CD4-positive, alpha-beta T cell (primary cell): ENCODE data around the gene SLC37A2. TPM values are rescaled to one million over a fixed set of nuclear protein-coding genes. Genes with fewer than 3 reads are reported as not detected.

ENCODE experiments used
- ATAC-seq: fragments of 200-7000 bp; cut with Tn5 transposase; one replicate; pipeline ENCODE4 v1.10.0; 2022; ENCODE audit warnings: mild to moderate bottlenecking; ENCODE audit not compliant: poor library complexity
- CTCF ChIA-PET: fragments of 350-600 bp; sonication (Branson Sonifier 250); formaldehyde crosslinking; loops from one replicate; lab custom pipeline; 2021; ENCODE audit warnings: antibody characterized with exemption, inconsistent platforms; lab: Charles Lee
- POLR2A ChIA-PET: fragments of 350-600 bp; sonication (Branson Sonifier 250); formaldehyde crosslinking; loops from one replicate; lab custom pipeline; 2021; ENCODE audit warnings: antibody characterized with exemption, inconsistent platforms; lab: Charles Lee
- DNase-seq, 14 experiments: peaks; one replicate each; pipeline ENCODE4 v3.0.0-alpha.2; 2013 to 2020; ENCODE audit warnings: mixed read lengths in 2 of 14
- H3K27ac ChIP-seq, 2 donors: one replicate each; pipeline versions ENCODE4 v1.5.1 to v1.7.0; 2013; ENCODE audit warnings: low read length in 2 of 2, low read depth in 1 of 2, mild to moderate bottlenecking in 1 of 2
- H3K27me3 ChIP-seq, 2 experiments: 1 replicate in 1 of 2; 2 replicates in 1 of 2; pipeline versions ENCODE4 v1.6.1 to v1.7.0; 2013; ENCODE audit warnings: low read length in 2 of 2, control low read depth in 1 of 2, mild to moderate bottlenecking in 1 of 2, moderate library complexity in 1 of 2; ENCODE audit not compliant: insufficient read depth in 2 of 2, control insufficient read depth in 1 of 2
- H3K36me3 ChIP-seq: one replicate; pipeline ENCODE4 v1.6.1; 2013; ENCODE audit warnings: low read length, control low read depth; ENCODE audit not compliant: insufficient read depth
- H3K4me1 ChIP-seq: one replicate; pipeline ENCODE4 v1.6.1; 2013; ENCODE audit warnings: low read length, control low read depth; ENCODE audit not compliant: insufficient read depth
- H3K4me3 ChIP-seq: one replicate; pipeline ENCODE4 v1.5.1; 2013; ENCODE audit warnings: mild to moderate bottlenecking, low read length, moderate library complexity
- H3K9me3 ChIP-seq, 2 experiments: 1 replicate in 1 of 2; 2 replicates in 1 of 2; pipeline versions ENCODE4 v1.6.1 to v1.7.0; 2013; ENCODE audit warnings: low read length in 2 of 2, mild to moderate bottlenecking in 2 of 2, control low read depth in 1 of 2, moderate library complexity in 1 of 2; ENCODE audit not compliant: control insufficient read depth in 1 of 2, insufficient read depth in 1 of 2
- H3K27ac Mint-ChIP-seq: one replicate; pipeline ENCODE4 v1.8.0; 2020; ENCODE audit warnings: mixed read lengths
- H3K27me3 Mint-ChIP-seq: one replicate; pipeline ENCODE4 v1.8.0; 2021; ENCODE audit warnings: mixed read lengths
- H3K36me3 Mint-ChIP-seq: one replicate; pipeline ENCODE4 v1.8.0; 2021; ENCODE audit warnings: low read depth, mixed read lengths
- H3K4me1 Mint-ChIP-seq: one replicate; pipeline ENCODE4 v1.8.0; 2021; ENCODE audit warnings: low read depth, mixed read lengths
- H3K4me3 Mint-ChIP-seq: one replicate; pipeline ENCODE4 v1.8.0; 2020; ENCODE audit warnings: mild to moderate bottlenecking, mixed read lengths
- H3K9me3 Mint-ChIP-seq: one replicate; pipeline ENCODE4 v1.8.0; 2020; ENCODE audit warnings: mixed read lengths
- intact Hi-C, 2 experiments: fragments of 100-400 bp; cut with DNase I in 1 of 2; cut with micrococcal nuclease in 1 of 2; formaldehyde crosslinking; loops; one replicate each; pipeline versions ENCODE4 v1.15.1 to v1.9.0; 2023 to 2025; cut with DNase I, micrococcal nuclease
- total RNA-seq, 174 experiments: library from RNA in 2 of 174; stranded (reverse) in 2 of 174; gene quantifications; one replicate each; pipeline ENCODE4 v1.2.3 and lab custom pipeline; 2021 to 2026
- TF ChIP-seq, protein P1 (sequence below): fragments of 200-600 bp; IDR thresholded peaks from one replicate; pipeline ENCODE4 v1.8.0; 2022; ENCODE audit warnings: antibody characterized with exemption, mild to moderate bottlenecking

The SLC37A2 gene
- total RNA-seq, 2 experiments from 2014 or later: 0.25 to 0.34 TPM

DNA sequence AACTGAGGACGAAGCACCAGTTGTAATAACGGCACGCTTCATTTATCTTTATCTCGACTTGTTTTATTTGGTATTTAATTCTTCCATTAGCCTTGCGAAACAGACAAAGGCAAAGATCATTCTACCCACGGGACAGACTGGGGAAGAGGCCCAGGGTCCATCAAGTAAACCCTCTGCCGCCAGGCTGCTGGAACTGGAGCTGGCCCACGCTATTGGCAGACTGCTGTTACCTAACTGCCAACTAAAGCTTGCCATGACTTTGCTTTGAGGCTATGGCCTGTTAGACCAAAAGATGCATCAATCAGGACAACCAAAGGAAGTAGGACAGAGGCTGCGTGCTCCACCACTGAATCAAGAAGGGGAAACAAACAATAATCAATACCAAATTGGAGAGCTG, 49.1 kb downstream of the SLC37A2 start:
- H3K4me3 ChIP-seq: peak overlapping the region; percentile 90
- no peaks in the 10 kb centered on the region for H3K36me3 ChIP-seq
- H3K4me3 Mint-ChIP-seq: peak overlapping the region; percentile 97
- H3K4me1 ChIP-seq: peaks cover 16% of the 10 kb centered on the region
- intact Hi-C loops: loop anchor here in 1 of 2 experiments (5.0 to 10.0 kb wide), 8 partner anchors 235 to 785 kb away; partner anchors contain the start of genes CHEK1, EI24, SIAE and SPA17
- H3K27ac Mint-ChIP-seq: peak overlapping the region; percentile 84
- H3K27me3 ChIP-seq: no peaks in the 10 kb centered on the region
- ChIA-PET CTCF (interaction anchor here (1.5 to 2.1 kb wide), 2 partner anchors 12 to 236 kb away, joined by 4 to 6 read pairs; no protein-coding TSS in a partner anchor), POLR2A (interaction anchor here (0.7 to 3.1 kb wide), 13 partner anchors 9 to 775 kb away, joined by 3 to 18 read pairs (median 5); partner anchors contain the start of genes CCDC15, HYLS1, MSANTD2 and STT3A)
- H3K9me3 ChIP-seq: peaks cover 0 to 4% of the 10 kb centered on the region in 2 experiments
- ATAC-seq (no peak), DNase-seq (no peak)
- H3K27ac ChIP-seq: peak overlapping the region; percentile 29 to 77
- peaks cover 3% of the 10 kb centered on the region for H3K9me3 Mint-ChIP-seq
- H3K4me1 Mint-ChIP-seq: peaks cover 26% of the 10 kb centered on the region
- peaks cover 5% of the 10 kb centered on the region for H3K27me3 Mint-ChIP-seq
- TF ChIP-seq, protein P1, sequence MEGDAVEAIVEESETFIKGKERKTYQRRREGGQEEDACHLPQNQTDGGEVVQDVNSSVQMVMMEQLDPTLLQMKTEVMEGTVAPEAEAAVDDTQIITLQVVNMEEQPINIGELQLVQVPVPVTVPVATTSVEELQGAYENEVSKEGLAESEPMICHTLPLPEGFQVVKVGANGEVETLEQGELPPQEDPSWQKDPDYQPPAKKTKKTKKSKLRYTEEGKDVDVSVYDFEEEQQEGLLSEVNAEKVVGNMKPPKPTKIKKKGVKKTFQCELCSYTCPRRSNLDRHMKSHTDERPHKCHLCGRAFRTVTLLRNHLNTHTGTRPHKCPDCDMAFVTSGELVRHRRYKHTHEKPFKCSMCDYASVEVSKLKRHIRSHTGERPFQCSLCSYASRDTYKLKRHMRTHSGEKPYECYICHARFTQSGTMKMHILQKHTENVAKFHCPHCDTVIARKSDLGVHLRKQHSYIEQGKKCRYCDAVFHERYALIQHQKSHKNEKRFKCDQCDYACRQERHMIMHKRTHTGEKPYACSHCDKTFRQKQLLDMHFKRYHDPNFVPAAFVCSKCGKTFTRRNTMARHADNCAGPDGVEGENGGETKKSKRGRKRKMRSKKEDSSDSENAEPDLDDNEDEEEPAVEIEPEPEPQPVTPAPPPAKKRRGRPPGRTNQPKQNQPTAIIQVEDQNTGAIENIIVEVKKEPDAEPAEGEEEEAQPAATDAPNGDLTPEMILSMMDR: no peak
- peaks cover 5% of the 10 kb centered on the region for H3K36me3 Mint-ChIP-seq

DNA sequence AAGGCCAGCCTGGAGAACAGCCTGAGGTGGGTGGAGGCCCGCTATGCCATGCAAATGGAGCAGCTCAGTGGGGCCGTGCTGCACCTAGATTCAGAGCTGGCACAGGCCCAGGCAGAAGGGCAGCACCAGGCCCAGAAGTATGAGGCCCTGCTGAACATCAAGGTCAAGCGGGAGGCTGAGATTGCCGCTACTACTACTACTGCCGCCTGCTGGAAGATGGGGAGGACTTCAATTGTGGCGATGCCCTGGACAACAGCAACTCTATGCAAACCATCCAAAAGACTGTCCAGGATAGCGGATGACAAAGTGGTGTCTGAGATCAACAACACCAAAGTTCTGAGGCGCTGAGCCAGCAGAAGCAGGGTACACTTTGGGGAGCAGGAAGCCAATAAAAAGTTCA, 51.4 kb downstream of the SLC37A2 start:
- H3K9me3 ChIP-seq: peaks cover 0 to 4% of the 10 kb centered on the region in 2 experiments
- no peak overlapping the region for H3K27ac ChIP-seq
- Mint-ChIP-seq H3K36me3 (peaks cover 5% of the 10 kb centered on the region), H3K27me3 (peaks cover 24% of the 10 kb centered on the region), H3K4me1 (peaks cover 26% of the 10 kb centered on the region), H3K4me3 (no peak overlapping the region), H3K9me3 (peaks cover 3% of the 10 kb centered on the region), H3K27ac (no peak overlapping the region)
- peak in 2 of 14 experiments; percentile 9 to 18 for DNase-seq
- ChIA-PET CTCF (interaction anchor here (0.9 kb wide), 1 partner anchor 28 kb away, joined by 3 read pairs; no protein-coding TSS in a partner anchor), POLR2A (no interaction called here)
- no peak for ATAC-seq
- intact Hi-C loops: loop anchor here in 1 of 2 experiments (5.0 to 10.0 kb wide), 8 partner anchors 237 to 783 kb away; partner anchors contain the start of genes CHEK1, EI24, SIAE and SPA17
- TF ChIP-seq, protein P1: no peak
- H3K36me3 ChIP-seq: no peaks in the 10 kb centered on the region
- peaks cover 16% of the 10 kb centered on the region for H3K4me1 ChIP-seq
- no peak overlapping the region for H3K4me3 ChIP-seq
- peaks cover 4% of the 10 kb centered on the region in 2 experiments for H3K27me3 ChIP-seq

DNA sequence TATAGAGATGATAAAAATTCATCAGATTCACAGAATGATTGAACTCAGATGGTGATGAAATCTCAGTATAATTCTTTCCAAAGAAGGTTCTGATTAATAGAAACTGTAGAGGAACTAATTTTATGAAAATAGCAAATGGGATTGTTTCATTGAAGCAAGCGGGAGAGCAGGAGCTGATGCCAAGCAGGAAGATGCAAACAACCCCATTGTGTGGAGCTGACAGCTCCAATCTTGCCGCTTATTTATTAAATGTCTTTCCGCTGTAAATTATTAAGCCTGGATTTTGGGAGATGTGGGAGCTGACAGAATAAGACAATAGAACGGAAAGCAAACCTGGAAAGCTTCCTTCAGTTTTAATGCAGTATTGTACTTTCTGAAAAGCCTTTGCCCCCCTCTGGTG, 54.3 kb downstream of the SLC37A2 start:
- CTCF ChIA-PET: no interaction called here
- Histone ChIP-seq H3K9me3 (no peaks in the 10 kb centered on the region), H3K27ac (no peak overlapping the region), H3K4me3 (no peak overlapping the region), H3K27me3 (peaks cover 4% of the 10 kb centered on the region in 2 experiments), H3K36me3 (no peaks in the 10 kb centered on the region), H3K4me1 (no peaks in the 10 kb centered on the region)
- no peak for ATAC-seq
- Mint-ChIP-seq H3K9me3 (peaks cover under 1% of the 10 kb centered on the region), H3K27ac (no peak overlapping the region), H3K36me3 (no peaks in the 10 kb centered on the region), H3K4me3 (no peak overlapping the region), H3K4me1 (peaks cover 2% of the 10 kb centered on the region), H3K27me3 (peaks cover 45% of the 10 kb centered on the region)
- TF ChIP-seq, protein P1: no peak
- no peak for DNase-seq
- POLR2A ChIA-PET: no interaction called here
- intact Hi-C loops: loop anchor here in 1 of 2 experiments (10.0 kb wide), 2 partner anchors 447 to 507 kb away; partner anchors contain the start of genes CHEK1 and EI24
